GM23338 (cell line): Measurements from ENCODE around the gene CELSR1. TPM values are rescaled to one million over a fixed set of nuclear protein-coding genes. Genes with fewer than 3 reads are reported as not detected.

Experiments
- ATAC-seq: fragments of 200-7000 bp; cut with Tn5 transposase; 3 replicates; pipeline ENCODE4 v1.9.1; 2020
- DNase-seq: peaks from one replicate; pipeline ENCODE4 v3.0.0-alpha.2; 2015; ENCODE audit warnings: low spot score
- H2AFZ ChIP-seq: fragments of 200-600 bp; sonication (generic); 2 replicates; pipeline ENCODE4 v1.8.0; 2016; ENCODE audit warnings: antibody characterized with exemption, mild to moderate bottlenecking, moderate library complexity
- H3F3A ChIP-seq: fragments of 200-600 bp; sonication (generic); replicated peaks from 2 replicates; pipeline ENCODE4 v1.8.0; 2017; ENCODE audit warnings: antibody characterized with exemption, mixed run types, low read depth
- H3K27ac ChIP-seq: fragments of 200-600 bp; sonication (generic); 2 replicates; pipeline ENCODE4 v1.6.1; 2016; ENCODE audit warnings: low read depth
- H3K27me3 ChIP-seq: fragments of 200-600 bp; sonication (generic); 2 replicates; pipeline ENCODE4 v1.8.0; 2016; ENCODE audit warnings: mild to moderate bottlenecking, mixed run types, moderate library complexity; ENCODE audit not compliant: insufficient read depth
- H3K36me3 ChIP-seq: fragments of 200-600 bp; sonication (generic); 2 replicates; pipeline ENCODE4 v1.8.0; 2016; ENCODE audit warnings: mild to moderate bottlenecking; ENCODE audit not compliant: insufficient read depth
- H3K4me1 ChIP-seq: fragments of 200-600 bp; sonication (generic); 2 replicates; pipeline ENCODE4 v1.8.0; 2016; ENCODE audit warnings: mild to moderate bottlenecking, moderate library complexity; ENCODE audit not compliant: insufficient read depth
- H3K4me2 ChIP-seq: fragments of 200-600 bp; sonication (generic); 2 replicates; pipeline ENCODE4 v1.7.1; 2017; ENCODE audit warnings: mixed run types
- H3K4me3 ChIP-seq: fragments of 200-600 bp; sonication (generic); 2 replicates; pipeline ENCODE4 v1.6.1; 2016; ENCODE audit warnings: mixed run types
- H3K79me2 ChIP-seq: fragments of 200-600 bp; sonication (generic); replicated peaks from 2 replicates; pipeline ENCODE4 v1.8.0; 2017; ENCODE audit warnings: mild to moderate bottlenecking; ENCODE audit not compliant: insufficient read depth
- H3K9me2 ChIP-seq: fragments of 200-600 bp; sonication (generic); 2 replicates; pipeline ENCODE4 v1.8.0; 2017; ENCODE audit not compliant: insufficient read depth
- H4K20me1 ChIP-seq: fragments of 200-600 bp; sonication (generic); replicated peaks from 2 replicates; pipeline ENCODE4 v1.8.0; 2017; ENCODE audit warnings: mild to moderate bottlenecking; ENCODE audit not compliant: insufficient read depth
- H3K27ac Mint-ChIP-seq: 2 replicates; pipeline ENCODE4 v1.8.0; 2020; ENCODE audit warnings: inconsistent platforms, mild to moderate bottlenecking, moderate library complexity, mixed read lengths
- H3K27me3 Mint-ChIP-seq: 3 replicates; pipeline ENCODE4 v1.8.0; 2022; ENCODE audit warnings: low read depth, mild to moderate bottlenecking, moderate library complexity, mixed read lengths, inconsistent platforms; ENCODE audit not compliant: insufficient read depth, poor library complexity
- H3K36me3 Mint-ChIP-seq: 3 replicates; pipeline ENCODE4 v1.8.0; 2021; ENCODE audit warnings: low read depth, mild to moderate bottlenecking, inconsistent platforms, moderate library complexity, mixed read lengths
- H3K4me1 Mint-ChIP-seq: 3 replicates; pipeline ENCODE4 v1.8.0; 2020; ENCODE audit warnings: mild to moderate bottlenecking, inconsistent platforms, mixed read lengths
- H3K4me3 Mint-ChIP-seq: 3 replicates; pipeline ENCODE4 v1.8.0; 2021; ENCODE audit warnings: moderate library complexity, mild to moderate bottlenecking, inconsistent platforms, mixed read lengths
- H3K9me3 Mint-ChIP-seq: 3 replicates; pipeline ENCODE4 v1.8.0; 2020; ENCODE audit warnings: moderate library complexity, mild to moderate bottlenecking, inconsistent platforms, mixed read lengths
- CREB1 ChIP-seq: fragments of 250-450 bp; sonication (Bioruptor Pico); IDR thresholded peaks from 2 replicates; pipeline ENCODE4 v1.5.0; 2020; ENCODE audit warnings: low read depth, mild to moderate bottlenecking, moderate library complexity
- EZH2phosphoT487 ChIP-seq: fragments of 200-600 bp; sonication (generic); IDR thresholded peaks from one replicate; pipeline ENCODE4 v1.8.1; 2018; ENCODE audit warnings: antibody characterized with exemption; ENCODE audit not compliant: unreplicated experiment
- JUNB ChIP-seq: IDR thresholded peaks from one replicate; pipeline ENCODE4 v1.6.1; 2016; ENCODE audit warnings: antibody characterized with exemption; ENCODE audit not compliant: unreplicated experiment
- NANOG ChIP-seq: IDR thresholded peaks from 2 replicates; pipeline ENCODE4 v1.6.1; 2016; ENCODE audit warnings: antibody characterized with exemption, borderline replicate concordance
- STAT1 ChIP-seq: IDR thresholded peaks from one replicate; pipeline ENCODE4 v1.6.1; 2016; ENCODE audit warnings: antibody characterized with exemption; ENCODE audit not compliant: unreplicated experiment
- ZNF114 ChIP-seq: fragments of 250-450 bp; sonication (Bioruptor Pico); IDR thresholded peaks from 2 replicates; pipeline ENCODE4 v1.5.0; 2020; ENCODE audit warnings: mild to moderate bottlenecking, moderate library complexity
- polyA plus RNA-seq: library from polyadenylated mRNA; unstranded; fragments of >200 nt; fragmentation: Nextera tagmentation; extraction: Ambion mirVana; gene quantifications from 2 replicates; pipeline ENCODE4 v1.2.1, GENCODE V29; 2016
- total RNA-seq: library from RNA; depleted of rRNA; stranded (reverse); fragments of >200 nt; shearing (Covaris generic); gene quantifications from 2 replicates; pipeline ENCODE4 v1.2.3, GENCODE V29; 2014
- TF ChIP-seq, protein P1 (sequence below): fragments of 250-450 bp; sonication (Bioruptor Pico); IDR thresholded peaks from 2 replicates; pipeline ENCODE4 v1.5.0; 2020; ENCODE audit warnings: mild to moderate bottlenecking, moderate library complexity
- TF ChIP-seq, protein P2 (sequence below), 2 experiments: fragments of 200-600 bp in 1 of 2; sonication (generic) in 1 of 2; conservative IDR thresholded peaks; 2 replicates each; pipeline versions ENCODE4 v1.5.1 to v1.6.1; 2016 to 2017; ENCODE audit warnings: antibody characterized with exemption in 2 of 2, low read depth in 2 of 2, mild to moderate bottlenecking in 2 of 2, moderate library complexity in 1 of 2
- TF ChIP-seq, protein P3 (sequence below): IDR thresholded peaks from 2 replicates; pipeline ENCODE4 v1.6.1; 2016; ENCODE audit warnings: antibody characterized with exemption

The CELSR1 gene
- total and polyA plus RNA-seq, 2 experiments from 2014 or later: 4.8 to 20.4 TPM

DNA sequence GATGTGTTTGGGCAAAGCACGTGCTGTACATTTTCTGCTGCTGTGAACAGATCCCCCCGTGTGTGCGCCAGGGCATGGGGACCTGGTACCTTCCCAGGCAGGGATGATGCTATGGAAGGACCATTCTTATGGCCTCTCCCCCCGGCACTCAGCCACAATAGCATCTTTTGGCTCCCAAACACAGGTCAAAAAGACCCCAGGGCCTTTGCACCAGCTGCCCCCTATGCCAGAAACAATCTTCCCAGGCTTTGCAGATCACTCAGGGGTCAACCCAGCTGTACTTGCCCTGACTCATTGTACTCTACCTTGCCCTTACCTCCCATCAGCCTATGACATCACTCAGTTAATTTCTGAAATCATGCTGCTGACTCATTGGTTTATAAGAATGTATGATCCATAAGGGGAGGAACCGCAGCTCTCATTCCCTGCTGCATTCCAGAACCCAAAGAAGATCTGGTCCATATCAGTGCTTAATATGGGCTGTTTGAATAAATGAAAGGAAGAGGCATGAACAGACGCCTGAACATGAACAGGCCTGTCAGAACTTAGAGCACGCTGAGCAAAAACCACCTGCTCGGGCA is 100.7 kb downstream of the CELSR1 start:
- Histone ChIP-seq H3K9me2 (no peaks in the 10 kb centered on the region), H3K4me3 (no peak overlapping the region), H3K4me2 (no peak overlapping the region), H3F3A (no peaks in the 10 kb centered on the region), H4K20me1 (no peaks in the 10 kb centered on the region), H3K79me2 (no peaks in the 10 kb centered on the region), H2AFZ (no peak overlapping the region), H3K27ac (no peak overlapping the region), H3K4me1 (no peaks in the 10 kb centered on the region), H3K36me3 (no peaks in the 10 kb centered on the region), H3K27me3 (no peaks in the 10 kb centered on the region)
- Mint-ChIP-seq H3K4me3 (no peak overlapping the region), H3K27me3 (peaks cover 2% of the 10 kb centered on the region), H3K9me3 (no peaks in the 10 kb centered on the region), H3K4me1 (peaks cover 5% of the 10 kb centered on the region; the same call in 1 of the 3 replicates), H3K27ac (no peak overlapping the region), H3K36me3 (no peaks in the 10 kb centered on the region)
- no peak for DNase-seq
- TF ChIP-seq EZH2phosphoT487 (no peak), STAT1 (no peak), NANOG (no peak)
- TF ChIP-seq, protein P1, sequence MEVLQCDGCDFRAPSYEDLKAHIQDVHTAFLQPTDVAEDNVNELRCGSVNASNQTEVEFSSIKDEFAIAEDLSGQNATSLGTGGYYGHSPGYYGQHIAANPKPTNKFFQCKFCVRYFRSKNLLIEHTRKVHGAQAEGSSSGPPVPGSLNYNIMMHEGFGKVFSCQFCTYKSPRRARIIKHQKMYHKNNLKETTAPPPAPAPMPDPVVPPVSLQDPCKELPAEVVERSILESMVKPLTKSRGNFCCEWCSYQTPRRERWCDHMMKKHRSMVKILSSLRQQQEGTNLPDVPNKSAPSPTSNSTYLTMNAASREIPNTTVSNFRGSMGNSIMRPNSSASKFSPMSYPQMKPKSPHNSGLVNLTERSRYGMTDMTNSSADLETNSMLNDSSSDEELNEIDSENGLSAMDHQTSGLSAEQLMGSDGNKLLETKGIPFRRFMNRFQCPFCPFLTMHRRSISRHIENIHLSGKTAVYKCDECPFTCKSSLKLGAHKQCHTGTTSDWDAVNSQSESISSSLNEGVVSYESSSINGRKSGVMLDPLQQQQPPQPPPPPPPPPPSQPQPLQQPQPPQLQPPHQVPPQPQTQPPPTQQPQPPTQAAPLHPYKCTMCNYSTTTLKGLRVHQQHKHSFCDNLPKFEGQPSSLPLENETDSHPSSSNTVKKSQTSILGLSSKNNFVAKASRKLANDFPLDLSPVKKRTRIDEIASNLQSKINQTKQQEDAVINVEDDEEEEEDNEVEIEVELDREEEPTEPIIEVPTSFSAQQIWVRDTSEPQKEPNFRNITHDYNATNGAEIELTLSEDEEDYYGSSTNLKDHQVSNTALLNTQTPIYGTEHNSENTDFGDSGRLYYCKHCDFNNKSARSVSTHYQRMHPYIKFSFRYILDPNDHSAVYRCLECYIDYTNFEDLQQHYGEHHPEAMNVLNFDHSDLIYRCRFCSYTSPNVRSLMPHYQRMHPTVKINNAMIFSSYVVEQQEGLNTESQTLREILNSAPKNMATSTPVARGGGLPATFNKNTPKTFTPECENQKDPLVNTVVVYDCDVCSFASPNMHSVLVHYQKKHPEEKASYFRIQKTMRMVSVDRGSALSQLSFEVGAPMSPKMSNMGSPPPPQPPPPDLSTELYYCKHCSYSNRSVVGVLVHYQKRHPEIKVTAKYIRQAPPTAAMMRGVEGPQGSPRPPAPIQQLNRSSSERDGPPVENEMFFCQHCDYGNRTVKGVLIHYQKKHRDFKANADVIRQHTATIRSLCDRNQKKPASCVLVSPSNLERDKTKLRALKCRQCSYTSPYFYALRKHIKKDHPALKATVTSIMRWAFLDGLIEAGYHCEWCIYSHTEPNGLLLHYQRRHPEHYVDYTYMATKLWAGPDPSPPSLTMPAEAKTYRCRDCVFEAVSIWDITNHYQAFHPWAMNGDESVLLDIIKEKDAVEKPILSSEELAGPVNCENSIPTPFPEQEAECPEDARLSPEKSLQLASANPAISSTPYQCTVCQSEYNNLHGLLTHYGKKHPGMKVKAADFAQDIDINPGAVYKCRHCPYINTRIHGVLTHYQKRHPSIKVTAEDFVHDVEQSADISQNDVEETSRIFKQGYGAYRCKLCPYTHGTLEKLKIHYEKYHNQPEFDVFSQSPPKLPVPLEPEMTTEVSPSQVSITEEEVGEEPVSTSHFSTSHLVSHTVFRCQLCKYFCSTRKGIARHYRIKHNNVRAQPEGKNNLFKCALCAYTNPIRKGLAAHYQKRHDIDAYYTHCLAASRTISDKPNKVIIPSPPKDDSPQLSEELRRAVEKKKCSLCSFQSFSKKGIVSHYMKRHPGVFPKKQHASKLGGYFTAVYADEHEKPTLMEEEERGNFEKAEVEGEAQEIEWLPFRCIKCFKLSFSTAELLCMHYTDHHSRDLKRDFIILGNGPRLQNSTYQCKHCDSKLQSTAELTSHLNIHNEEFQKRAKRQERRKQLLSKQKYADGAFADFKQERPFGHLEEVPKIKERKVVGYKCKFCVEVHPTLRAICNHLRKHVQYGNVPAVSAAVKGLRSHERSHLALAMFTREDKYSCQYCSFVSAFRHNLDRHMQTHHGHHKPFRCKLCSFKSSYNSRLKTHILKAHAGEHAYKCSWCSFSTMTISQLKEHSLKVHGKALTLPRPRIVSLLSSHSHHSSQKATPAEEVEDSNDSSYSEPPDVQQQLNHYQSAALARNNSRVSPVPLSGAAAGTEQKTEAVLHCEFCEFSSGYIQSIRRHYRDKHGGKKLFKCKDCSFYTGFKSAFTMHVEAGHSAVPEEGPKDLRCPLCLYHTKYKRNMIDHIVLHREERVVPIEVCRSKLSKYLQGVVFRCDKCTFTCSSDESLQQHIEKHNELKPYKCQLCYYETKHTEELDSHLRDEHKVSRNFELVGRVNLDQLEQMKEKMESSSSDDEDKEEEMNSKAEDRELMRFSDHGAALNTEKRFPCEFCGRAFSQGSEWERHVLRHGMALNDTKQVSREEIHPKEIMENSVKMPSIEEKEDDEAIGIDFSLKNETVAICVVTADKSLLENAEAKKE (CRISPR knock-in tag): no peak
- no peak for ATAC-seq

DNA sequence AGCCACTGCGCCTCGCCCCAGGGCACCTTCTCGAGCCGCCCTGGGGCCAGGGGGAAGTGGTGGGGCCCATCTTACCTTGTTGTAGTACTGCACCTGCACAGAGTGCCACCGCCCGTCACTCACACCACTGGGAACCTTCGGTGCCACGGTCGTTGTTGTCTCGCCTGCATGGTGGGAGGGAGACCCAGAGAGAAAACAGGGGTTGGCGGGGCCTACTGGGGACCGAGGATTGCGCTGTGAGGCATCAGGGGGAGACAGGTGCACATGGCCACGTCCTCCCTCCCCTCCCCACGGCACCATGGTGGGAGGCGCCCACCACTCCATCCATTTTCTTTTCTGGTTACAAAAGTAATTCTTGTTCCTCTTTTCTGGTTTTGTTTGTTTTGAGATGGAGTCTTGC is 104.1 kb downstream of the CELSR1 start:
- H3K36me3 Mint-ChIP-seq: no peaks in the 10 kb centered on the region
- TF ChIP-seq JUNB: no peak
- TF ChIP-seq CREB1 (CRISPR knock-in tag): no peak
- TF ChIP-seq, protein P2, sequence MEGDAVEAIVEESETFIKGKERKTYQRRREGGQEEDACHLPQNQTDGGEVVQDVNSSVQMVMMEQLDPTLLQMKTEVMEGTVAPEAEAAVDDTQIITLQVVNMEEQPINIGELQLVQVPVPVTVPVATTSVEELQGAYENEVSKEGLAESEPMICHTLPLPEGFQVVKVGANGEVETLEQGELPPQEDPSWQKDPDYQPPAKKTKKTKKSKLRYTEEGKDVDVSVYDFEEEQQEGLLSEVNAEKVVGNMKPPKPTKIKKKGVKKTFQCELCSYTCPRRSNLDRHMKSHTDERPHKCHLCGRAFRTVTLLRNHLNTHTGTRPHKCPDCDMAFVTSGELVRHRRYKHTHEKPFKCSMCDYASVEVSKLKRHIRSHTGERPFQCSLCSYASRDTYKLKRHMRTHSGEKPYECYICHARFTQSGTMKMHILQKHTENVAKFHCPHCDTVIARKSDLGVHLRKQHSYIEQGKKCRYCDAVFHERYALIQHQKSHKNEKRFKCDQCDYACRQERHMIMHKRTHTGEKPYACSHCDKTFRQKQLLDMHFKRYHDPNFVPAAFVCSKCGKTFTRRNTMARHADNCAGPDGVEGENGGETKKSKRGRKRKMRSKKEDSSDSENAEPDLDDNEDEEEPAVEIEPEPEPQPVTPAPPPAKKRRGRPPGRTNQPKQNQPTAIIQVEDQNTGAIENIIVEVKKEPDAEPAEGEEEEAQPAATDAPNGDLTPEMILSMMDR (conservative IDR thresholded peaks at IDR 0.05; ENCODE audit: low read depth in 2 of 2): no peak
- TF ChIP-seq EZH2phosphoT487: no peak
- TF ChIP-seq, protein P3, sequence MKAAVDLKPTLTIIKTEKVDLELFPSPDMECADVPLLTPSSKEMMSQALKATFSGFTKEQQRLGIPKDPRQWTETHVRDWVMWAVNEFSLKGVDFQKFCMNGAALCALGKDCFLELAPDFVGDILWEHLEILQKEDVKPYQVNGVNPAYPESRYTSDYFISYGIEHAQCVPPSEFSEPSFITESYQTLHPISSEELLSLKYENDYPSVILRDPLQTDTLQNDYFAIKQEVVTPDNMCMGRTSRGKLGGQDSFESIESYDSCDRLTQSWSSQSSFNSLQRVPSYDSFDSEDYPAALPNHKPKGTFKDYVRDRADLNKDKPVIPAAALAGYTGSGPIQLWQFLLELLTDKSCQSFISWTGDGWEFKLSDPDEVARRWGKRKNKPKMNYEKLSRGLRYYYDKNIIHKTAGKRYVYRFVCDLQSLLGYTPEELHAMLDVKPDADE: no peak
- no peak for TF ChIP-seq ZNF114 (CRISPR knock-in tag)

More for the DNA sequence above, 104.1 kb downstream of the CELSR1 start:
- DNase-seq: no peak
- no peaks in the 10 kb centered on the region for H3K36me3 ChIP-seq
- no peak overlapping the region for H3K4me3 Mint-ChIP-seq
- no peaks in the 10 kb centered on the region for H4K20me1 ChIP-seq
- no peaks in the 10 kb centered on the region for H3K9me2 ChIP-seq
- H3F3A ChIP-seq: no peaks in the 10 kb centered on the region
- no peaks in the 10 kb centered on the region for H3K9me3 Mint-ChIP-seq
- no peak overlapping the region for H3K27ac ChIP-seq
- H3K27me3 Mint-ChIP-seq: peaks cover 5% of the 10 kb centered on the region
- peaks cover 5% of the 10 kb centered on the region; the same call in 1 of the 3 replicates for H3K4me1 Mint-ChIP-seq
- no peak overlapping the region for H3K27ac Mint-ChIP-seq
- H2AFZ ChIP-seq: no peak overlapping the region
- H3K4me1 ChIP-seq: no peaks in the 10 kb centered on the region
- no peak for ATAC-seq
- H3K4me3 ChIP-seq: no peak overlapping the region
- no peaks in the 10 kb centered on the region for H3K79me2 ChIP-seq
- no peaks in the 10 kb centered on the region for H3K27me3 ChIP-seq
- no peak overlapping the region for H3K4me2 ChIP-seq
